Measurements from ENCODE around the gene COMMD7.
A peak's percentile ranks its signal among the peaks of the same experiment; 100 is the strongest.

Gene COMMD7

GRCh38 chr20:32762754-32763201, 19.5 kb upstream of the COMMD7 start:
- DNase-seq, result peak; percentile 51

DNA sequence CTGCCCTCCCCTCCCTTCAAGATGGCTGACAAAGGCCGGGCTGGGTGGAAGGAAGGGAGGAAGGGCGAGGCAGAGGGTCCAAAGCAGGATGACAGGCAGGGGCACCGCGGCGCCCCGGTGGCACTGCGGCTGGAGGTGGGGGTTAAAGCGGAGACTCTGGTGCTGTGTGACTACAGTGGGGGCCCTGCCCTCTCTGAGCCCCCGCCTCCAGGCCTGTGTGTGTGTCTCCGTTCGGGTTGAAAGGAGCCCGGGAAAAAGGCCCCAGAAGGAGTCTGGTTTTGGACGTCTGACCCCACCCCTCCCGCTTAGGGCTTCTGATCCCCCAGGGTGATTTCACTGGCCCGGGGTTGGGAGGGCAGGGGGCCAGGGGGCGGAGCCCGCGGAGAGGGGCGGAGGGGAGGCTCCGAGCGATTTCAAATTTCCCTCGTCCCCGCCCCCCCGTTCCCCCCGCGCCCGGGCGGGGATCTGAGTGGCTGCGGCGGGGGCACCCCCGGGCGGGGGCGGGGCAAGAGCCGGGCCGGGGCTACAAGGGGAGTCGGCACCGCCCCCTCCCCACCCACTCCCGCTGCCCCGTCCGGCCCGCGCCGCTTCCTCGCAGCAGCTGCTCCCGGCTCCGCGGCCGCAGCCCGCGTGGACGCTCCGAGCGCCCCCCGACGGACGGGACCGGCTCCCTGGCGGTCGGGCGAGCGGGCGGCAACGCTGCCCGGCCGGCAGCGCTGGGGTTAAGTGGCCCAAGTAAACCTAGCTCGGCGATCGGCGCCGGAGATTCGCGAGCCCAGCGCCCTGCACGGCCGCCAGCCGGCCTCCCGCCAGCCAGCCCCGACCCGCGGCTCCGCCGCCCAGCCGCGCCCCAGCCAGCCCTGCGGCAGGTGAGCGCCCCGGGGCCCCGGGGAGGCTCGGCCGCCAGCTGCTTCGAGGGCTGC, 18.8 kb upstream of the COMMD7 start, which contains the start of gene DNMT3B:
Gene DNMT3B (plus strand): TSS at position 555 of the 923 bp plus-strand sequence. CDS start 17,939 bp downstream, outside the sequence.
- DNase-seq, result peak; percentile 94
- peak within 1 kb of the TSS; percentile 27 for H3K27ac Mint-ChIP-seq
- peak within 1 kb of the TSS; percentile 96 for H3K4me3 Mint-ChIP-seq
- peaks cover under 1% of the 10 kb centered on the region for H3K36me3 Mint-ChIP-seq (ENCODE audit: low read depth)
- H3K27me3 Mint-ChIP-seq (ENCODE audit: low read depth, poor library complexity), result peaks cover under 1% of the 10 kb centered on the region
- TF ChIP-seq CTCF (IDR thresholded peaks at IDR 0.05), result no peak
- H3K9me3 Mint-ChIP-seq, result no peaks in the 10 kb centered on the region
- peaks cover 36% of the 10 kb centered on the region for H3K4me1 Mint-ChIP-seq

More at GRCh38 chr20:32762754-32763201, 19.5 kb upstream of the COMMD7 start:
- Mint-ChIP-seq H3K27me3 (ENCODE audit: low read depth, poor library complexity) (peaks cover 2% of the 10 kb centered on the region), H3K4me3 (peak overlapping the region; percentile 96), H3K9me3 (no peaks in the 10 kb centered on the region), H3K36me3 (ENCODE audit: low read depth) (peaks cover 7% of the 10 kb centered on the region), H3K4me1 (peaks cover 43% of the 10 kb centered on the region), H3K27ac (no peak overlapping the region)
- TF ChIP-seq CTCF (IDR thresholded peaks at IDR 0.05), result no peak

- no peak for DNase-seq
- Mint-ChIP-seq H3K9me3 (no peaks in the 10 kb centered on the region), H3K4me1 (peaks cover 34% of the 10 kb centered on the region), H3K4me3 (peak overlapping the region; percentile 74), H3K36me3 (ENCODE audit: low read depth) (no peaks in the 10 kb centered on the region), H3K27me3 (ENCODE audit: low read depth, poor library complexity) (no peaks in the 10 kb centered on the region), H3K27ac (peak overlapping the region; percentile 27)
- TF ChIP-seq CTCF (IDR thresholded peaks at IDR 0.05), result no peak
Observed at GRCh38 chr20:32761417-32761830, 18.2 kb upstream of the COMMD7 start.

DNA sequence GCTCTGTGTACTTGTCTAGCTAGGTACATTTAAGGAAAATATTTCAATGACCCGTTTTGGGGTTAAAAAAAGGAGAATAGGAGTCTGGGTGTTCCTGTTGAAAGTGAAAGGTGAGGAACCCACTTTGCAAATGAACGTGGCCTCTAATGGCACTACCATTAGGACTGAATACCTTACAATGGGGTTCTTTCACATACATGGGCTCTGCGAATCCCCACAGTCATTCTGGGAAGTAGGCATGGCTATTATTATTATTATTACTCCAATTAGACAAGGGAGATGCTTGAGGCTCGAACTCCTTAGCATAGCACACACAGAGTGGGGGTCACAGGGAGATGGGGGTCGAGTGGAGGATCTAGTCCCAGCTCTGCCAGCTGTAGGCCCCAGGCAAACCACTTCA, 12.9 kb upstream of the COMMD7 start:
- no peaks in the 10 kb centered on the region for H3K36me3 Mint-ChIP-seq (ENCODE audit: low read depth)
- DNase-seq, result no peak
- no peak for TF ChIP-seq CTCF (IDR thresholded peaks at IDR 0.05)

DNA sequence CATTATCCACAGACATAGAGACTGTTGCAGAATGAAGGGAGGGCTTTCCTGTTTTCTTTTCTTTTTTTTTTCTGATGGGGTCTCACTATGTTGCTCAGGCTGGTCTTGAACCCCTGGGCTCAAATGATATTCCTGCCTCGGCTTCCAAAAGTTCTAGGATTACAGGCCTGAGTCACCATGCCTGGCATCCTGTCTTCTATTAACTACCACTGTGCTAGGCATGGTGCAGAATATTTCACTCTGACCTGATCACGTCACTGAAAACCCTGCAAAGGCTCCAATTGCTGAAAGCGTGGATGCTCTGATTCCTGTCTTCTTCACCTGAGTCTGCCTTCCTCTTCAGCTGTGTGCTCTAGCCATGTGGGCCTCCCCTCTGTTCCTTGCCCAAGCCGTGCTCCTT, 10.5 kb upstream of the COMMD7 start:
- Mint-ChIP-seq H3K27me3 (ENCODE audit: low read depth, poor library complexity) (peaks cover 9% of the 10 kb centered on the region), H3K27ac (peak overlapping the region; percentile 15), H3K9me3 (no peaks in the 10 kb centered on the region), H3K4me1 (peaks cover 24% of the 10 kb centered on the region), H3K4me3 (no peak overlapping the region), H3K36me3 (ENCODE audit: low read depth) (no peaks in the 10 kb centered on the region)
- no peak for TF ChIP-seq CTCF (IDR thresholded peaks at IDR 0.05)
- no peak for DNase-seq

More for the DNA sequence above, 12.9 kb upstream of the COMMD7 start:
- Mint-ChIP-seq H3K27me3 (ENCODE audit: low read depth, poor library complexity) (peaks cover 9% of the 10 kb centered on the region), H3K4me1 (peaks cover 13% of the 10 kb centered on the region), H3K9me3 (no peaks in the 10 kb centered on the region), H3K27ac (no peak overlapping the region), H3K4me3 (no peak overlapping the region)
